ENCODE data around the gene VASP.

DNA sequence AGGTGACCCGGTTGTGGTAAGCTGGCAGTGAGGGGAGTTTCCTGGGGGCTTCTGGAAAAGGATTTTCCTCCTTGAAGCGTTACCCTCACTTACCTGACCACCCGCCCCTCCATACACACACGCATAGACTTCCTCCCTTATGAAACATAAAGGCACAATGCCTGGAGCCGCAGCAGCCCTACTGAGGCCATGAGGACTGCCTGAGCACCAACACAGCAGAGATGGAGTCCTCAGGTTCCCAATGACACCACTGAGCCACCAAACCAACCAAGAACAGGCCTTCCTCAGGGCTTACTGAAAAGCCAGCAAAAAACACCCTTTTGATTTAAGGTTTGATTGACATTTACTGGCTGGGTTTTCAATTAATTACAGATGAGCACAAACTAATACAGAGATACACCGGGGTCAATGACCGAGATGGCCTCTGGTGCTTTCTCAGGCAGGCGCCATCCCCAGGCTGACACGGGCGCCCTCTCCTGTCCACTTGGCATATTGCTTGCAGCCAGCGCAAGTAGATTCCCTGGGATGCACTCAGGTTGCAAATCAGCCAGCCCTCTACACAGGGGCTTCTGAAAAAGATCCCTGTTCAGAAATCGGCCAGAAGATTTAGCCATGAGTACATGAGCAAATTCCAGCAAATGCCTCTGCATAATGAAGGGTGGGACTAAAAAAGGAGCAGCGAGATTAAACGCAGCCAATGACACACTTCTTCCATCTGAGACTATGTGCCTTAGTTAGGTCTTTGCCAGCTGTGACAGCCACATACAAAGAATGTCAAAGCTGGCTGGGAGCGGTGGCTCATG, 62.5 kb downstream of the VASP start:
- TF ChIP-seq, protein P1, sequence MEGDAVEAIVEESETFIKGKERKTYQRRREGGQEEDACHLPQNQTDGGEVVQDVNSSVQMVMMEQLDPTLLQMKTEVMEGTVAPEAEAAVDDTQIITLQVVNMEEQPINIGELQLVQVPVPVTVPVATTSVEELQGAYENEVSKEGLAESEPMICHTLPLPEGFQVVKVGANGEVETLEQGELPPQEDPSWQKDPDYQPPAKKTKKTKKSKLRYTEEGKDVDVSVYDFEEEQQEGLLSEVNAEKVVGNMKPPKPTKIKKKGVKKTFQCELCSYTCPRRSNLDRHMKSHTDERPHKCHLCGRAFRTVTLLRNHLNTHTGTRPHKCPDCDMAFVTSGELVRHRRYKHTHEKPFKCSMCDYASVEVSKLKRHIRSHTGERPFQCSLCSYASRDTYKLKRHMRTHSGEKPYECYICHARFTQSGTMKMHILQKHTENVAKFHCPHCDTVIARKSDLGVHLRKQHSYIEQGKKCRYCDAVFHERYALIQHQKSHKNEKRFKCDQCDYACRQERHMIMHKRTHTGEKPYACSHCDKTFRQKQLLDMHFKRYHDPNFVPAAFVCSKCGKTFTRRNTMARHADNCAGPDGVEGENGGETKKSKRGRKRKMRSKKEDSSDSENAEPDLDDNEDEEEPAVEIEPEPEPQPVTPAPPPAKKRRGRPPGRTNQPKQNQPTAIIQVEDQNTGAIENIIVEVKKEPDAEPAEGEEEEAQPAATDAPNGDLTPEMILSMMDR (IDR thresholded peaks at IDR 0.05): peak; percentile 79
- TF ChIP-seq EZH2 (IDR thresholded peaks at IDR 0.05; ENCODE audit: borderline replicate concordance, insufficient read depth, low read depth, low read length, poor library complexity, severe bottlenecking): no peak
